Uterus (tissue), 4 donors: ENCODE measurements around the gene OARD1. TPM values are rescaled to one million over a fixed set of nuclear protein-coding genes. Genes with fewer than 3 reads are reported as not detected.

Source experiments
- DNase-seq, 2 donors: peaks; one replicate each; pipeline ENCODE4 v3.0.0-alpha.2; 2019 to 2020
- H3K27ac ChIP-seq, 2 donors: fragments of 200-600 bp; sonication (generic); 1 replicate in 1 of 2; 2 replicates in 1 of 2; pipeline ENCODE4 v1.5.1; 2016 to 2018
- H3K27me3 ChIP-seq, 2 donors: fragments of 200-600 bp; sonication (generic); one replicate each; pipeline ENCODE4 v1.5.1; 2018 to 2019; ENCODE audit warnings: control low read depth in 1 of 2
- H3K36me3 ChIP-seq, 2 donors: fragments of 200-600 bp; sonication (generic); one replicate each; pipeline ENCODE4 v1.5.1; 2019; ENCODE audit warnings: control low read depth in 1 of 2
- H3K4me1 ChIP-seq, 2 donors: fragments of 200-600 bp; sonication (generic); one replicate each; pipeline ENCODE4 v1.5.1; 2018 to 2019; ENCODE audit warnings: control low read depth in 1 of 2
- H3K4me3 ChIP-seq, 2 donors: fragments of 200-600 bp; sonication (generic); 1 replicate in 1 of 2; 2 replicates in 1 of 2; pipeline ENCODE4 v1.5.1; 2018 to 2019; ENCODE audit warnings: mild to moderate bottlenecking in 1 of 2
- H3K9me3 ChIP-seq, 2 donors: fragments of 200-600 bp; sonication (generic); one replicate each; pipeline ENCODE4 v1.5.1; 2019; ENCODE audit warnings: control low read depth in 1 of 2
- POLR2A ChIP-seq, 2 donors: fragments of 450-650 bp; IDR thresholded peaks; one replicate each; pipeline ENCODE4 v1.6.1; 2016; ENCODE audit warnings: antibody characterized with exemption in 2 of 2, mild to moderate bottlenecking in 1 of 2, moderate library complexity in 1 of 2
- intact Hi-C: fragments of 100-400 bp; cut with DNase I; formaldehyde crosslinking; loops from one replicate; pipeline ENCODE4 v1.15.1; 2023; ENCODE audit warnings: low total_unique reads
- total RNA-seq, 4 donors: library from RNA; depleted of rRNA in 3 of 4; stranded (reverse); fragments of >200 nt in 3 of 4; gene quantifications; one replicate each; pipeline versions ENCODE4 v1.1.0 to v1.2.4, GENCODE V29; 2014 to 2023
- TF ChIP-seq, protein P1 (sequence below), 4 experiments: fragments of 200-600 bp in 2 of 4; fragments of 450-650 bp in 2 of 4; sonication (generic) in 2 of 4; IDR thresholded peaks; one replicate each; pipeline ENCODE4 v1.5.1; 2016 to 2019; ENCODE audit warnings: antibody characterized with exemption in 4 of 4, mild to moderate bottlenecking in 2 of 4, moderate library complexity in 1 of 4
- donor health status: DM: yes; HTN: yes; CAD: no.

The OARD1 gene
- total RNA-seq, 4 donors from 2014 or later = 7.4 to 21.9 (median 18.2) TPM

DNA sequence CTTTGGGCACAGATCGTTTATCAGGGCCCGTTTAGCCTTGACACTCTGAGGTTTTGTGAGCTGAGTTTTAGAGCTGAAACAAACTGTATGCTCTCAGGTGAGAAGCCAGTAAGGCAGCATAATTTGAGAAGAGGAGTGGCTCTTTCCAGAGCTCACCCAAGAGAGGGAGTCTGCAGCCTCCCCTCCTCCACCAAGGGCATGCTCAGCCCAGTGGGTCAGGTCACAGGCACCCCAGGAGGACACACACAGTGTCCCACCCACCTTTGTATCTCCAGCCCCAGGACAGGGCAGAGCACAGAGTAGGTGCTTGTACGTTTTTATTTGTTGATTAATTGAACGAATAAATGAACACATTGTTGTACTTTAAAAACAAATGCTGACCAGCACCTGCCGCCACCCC is 26.5 kb downstream of the OARD1 start:
- intact Hi-C loops = no loop called here
- no peaks in the 10 kb centered on the region for H3K36me3 ChIP-seq
- H3K4me3 ChIP-seq = no peak overlapping the region
- no peaks in the 10 kb centered on the region for H3K4me1 ChIP-seq
- TF ChIP-seq POLR2A (IDR thresholded peaks at IDR 0.05) = no peak
- TF ChIP-seq, protein P1, sequence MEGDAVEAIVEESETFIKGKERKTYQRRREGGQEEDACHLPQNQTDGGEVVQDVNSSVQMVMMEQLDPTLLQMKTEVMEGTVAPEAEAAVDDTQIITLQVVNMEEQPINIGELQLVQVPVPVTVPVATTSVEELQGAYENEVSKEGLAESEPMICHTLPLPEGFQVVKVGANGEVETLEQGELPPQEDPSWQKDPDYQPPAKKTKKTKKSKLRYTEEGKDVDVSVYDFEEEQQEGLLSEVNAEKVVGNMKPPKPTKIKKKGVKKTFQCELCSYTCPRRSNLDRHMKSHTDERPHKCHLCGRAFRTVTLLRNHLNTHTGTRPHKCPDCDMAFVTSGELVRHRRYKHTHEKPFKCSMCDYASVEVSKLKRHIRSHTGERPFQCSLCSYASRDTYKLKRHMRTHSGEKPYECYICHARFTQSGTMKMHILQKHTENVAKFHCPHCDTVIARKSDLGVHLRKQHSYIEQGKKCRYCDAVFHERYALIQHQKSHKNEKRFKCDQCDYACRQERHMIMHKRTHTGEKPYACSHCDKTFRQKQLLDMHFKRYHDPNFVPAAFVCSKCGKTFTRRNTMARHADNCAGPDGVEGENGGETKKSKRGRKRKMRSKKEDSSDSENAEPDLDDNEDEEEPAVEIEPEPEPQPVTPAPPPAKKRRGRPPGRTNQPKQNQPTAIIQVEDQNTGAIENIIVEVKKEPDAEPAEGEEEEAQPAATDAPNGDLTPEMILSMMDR (IDR thresholded peaks at IDR 0.05) = no peak
- no peaks in the 10 kb centered on the region for H3K27me3 ChIP-seq
- no peak for DNase-seq
- H3K27ac ChIP-seq = no peak overlapping the region
- no peaks in the 10 kb centered on the region for H3K9me3 ChIP-seq

DNA sequence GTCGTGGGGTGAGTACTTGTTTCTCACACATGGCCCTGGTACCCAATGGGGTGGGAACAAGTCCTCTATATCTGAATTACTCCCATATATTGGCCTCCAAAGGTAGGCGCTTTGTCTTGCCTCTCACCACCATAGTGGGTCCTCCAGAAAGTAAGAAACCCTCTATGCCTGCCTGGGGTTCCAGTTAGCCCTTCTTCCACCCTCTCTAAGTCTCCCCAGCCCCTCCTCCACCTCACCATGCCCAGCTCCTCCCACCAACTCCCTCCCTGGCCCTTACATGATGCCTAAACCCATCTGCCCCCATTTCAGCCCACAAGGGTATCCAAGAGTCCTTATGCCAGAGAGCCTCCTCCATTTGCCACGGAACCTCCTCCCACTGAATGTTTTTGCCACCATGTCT is 29.0 kb downstream of the OARD1 start:
- no peaks in the 10 kb centered on the region for H3K9me3 ChIP-seq
- no peak overlapping the region for H3K27ac ChIP-seq
- no peak for DNase-seq
- no peak overlapping the region for H3K4me3 ChIP-seq
- H3K36me3 ChIP-seq = no peaks in the 10 kb centered on the region
- H3K4me1 ChIP-seq = no peaks in the 10 kb centered on the region
- H3K27me3 ChIP-seq = no peaks in the 10 kb centered on the region
- no peak for TF ChIP-seq POLR2A (IDR thresholded peaks at IDR 0.05)
- TF ChIP-seq, protein P1 (IDR thresholded peaks at IDR 0.05) = no peak
- intact Hi-C loops = no loop called here

DNA sequence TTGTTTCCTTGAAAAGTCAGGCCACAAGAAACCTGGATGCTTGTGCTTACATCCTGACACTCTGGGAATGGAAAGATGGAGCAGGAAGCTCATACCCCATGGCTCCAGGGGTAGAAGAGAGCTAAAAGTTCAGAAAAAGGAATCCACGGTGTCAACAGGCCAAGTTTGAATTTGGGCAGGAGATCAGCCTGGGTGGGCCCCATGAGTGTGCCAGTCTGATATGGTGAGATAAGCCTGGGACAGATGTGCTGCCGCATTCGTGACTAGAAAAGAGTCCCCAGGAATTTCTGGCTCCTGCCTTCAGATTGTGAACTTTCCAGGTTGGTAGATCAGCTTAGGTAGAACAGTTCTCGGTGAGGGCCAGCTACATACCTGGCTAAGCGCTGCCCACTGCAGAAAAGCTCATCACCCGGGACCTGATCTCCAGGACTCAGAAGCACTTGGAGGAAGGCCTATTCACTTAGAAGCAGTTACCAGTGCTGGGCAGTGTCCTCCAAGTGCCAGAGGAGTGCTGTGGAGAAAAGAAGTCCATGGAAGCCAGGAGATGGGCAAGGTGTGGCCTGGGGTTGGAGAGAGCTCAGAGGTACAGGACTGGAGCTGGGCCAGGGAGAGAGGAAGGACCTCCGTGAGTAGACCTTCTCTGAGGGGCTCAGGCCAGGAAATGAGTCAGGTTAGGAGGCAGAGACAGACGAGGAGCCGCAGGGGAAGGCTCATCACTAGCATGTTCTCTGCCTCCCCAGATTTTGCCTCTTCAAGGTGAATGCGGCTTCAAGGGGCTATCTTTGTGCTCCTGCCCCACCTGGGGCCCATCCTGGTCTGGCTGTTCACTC is 29.7 kb downstream of the OARD1 start, which contains the start of gene TSPO2:
Gene TSPO2 (plus strand): TSS at position 242 of the 830 bp plus-strand sequence. CDS start 519 bp downstream, at position 761.
- H3K4me3 ChIP-seq = no peak within 1 kb of the TSS
- no peaks in the 10 kb centered on the region for H3K9me3 ChIP-seq
- no peak for DNase-seq
- TF ChIP-seq POLR2A (IDR thresholded peaks at IDR 0.05) = no peak
- TF ChIP-seq, protein P1 (IDR thresholded peaks at IDR 0.05) = no peak
- H3K27me3 ChIP-seq = no peaks in the 10 kb centered on the region
- H3K36me3 ChIP-seq = no peaks in the 10 kb centered on the region
- no peaks in the 10 kb centered on the region for H3K4me1 ChIP-seq
- no peak within 1 kb of the TSS for H3K27ac ChIP-seq
- intact Hi-C loops = no loop called here

DNA sequence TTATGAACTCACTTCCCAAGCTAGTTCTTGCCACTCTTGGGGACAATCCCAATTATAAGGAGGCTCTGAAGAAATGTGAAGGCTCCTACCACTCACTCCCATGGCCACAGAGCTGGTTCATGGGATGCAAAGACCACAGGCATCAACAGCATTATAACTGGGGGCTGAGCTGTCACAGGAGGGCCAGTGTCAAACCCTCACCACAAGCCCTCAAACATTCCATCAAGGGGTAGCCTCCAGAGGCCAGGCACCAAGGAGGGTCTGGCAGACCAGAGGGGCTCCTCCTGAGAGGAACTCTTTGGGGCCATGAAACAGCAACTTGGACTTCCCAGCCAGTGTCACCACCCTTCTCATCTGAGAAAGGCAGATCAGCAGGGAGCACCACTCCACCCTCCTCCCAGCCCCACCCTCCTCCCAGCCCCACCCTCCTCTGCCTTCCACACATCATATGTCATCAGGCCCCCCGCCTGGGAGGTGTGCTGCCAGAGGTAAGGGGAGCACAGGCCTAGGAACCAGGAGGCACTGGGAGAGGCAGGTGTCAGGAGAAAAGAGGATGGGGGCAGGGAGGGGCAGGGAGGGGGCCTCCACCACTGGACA is 31.1 kb downstream of the OARD1 start:
- intact Hi-C loops = no loop called here
- H3K4me3 ChIP-seq = no peak overlapping the region
- TF ChIP-seq POLR2A (IDR thresholded peaks at IDR 0.05) = no peak
- TF ChIP-seq, protein P1 (IDR thresholded peaks at IDR 0.05) = no peak
- H3K27me3 ChIP-seq = no peaks in the 10 kb centered on the region
- DNase-seq = no peak
- no peaks in the 10 kb centered on the region for H3K36me3 ChIP-seq
- no peak overlapping the region for H3K27ac ChIP-seq
- H3K4me1 ChIP-seq = no peaks in the 10 kb centered on the region
- H3K9me3 ChIP-seq = no peaks in the 10 kb centered on the region
